GM19043 (cell line): ENCODE data around the gene GHR.

ENCODE experiments used
- ATAC-seq: cut with Tn5 transposase; IDR thresholded peaks from one replicate; pipeline ENCODE4 v1.9.1; 2021; ENCODE audit warnings: low read depth; ENCODE audit not compliant: unreplicated experiment

The GHR gene

DNA sequence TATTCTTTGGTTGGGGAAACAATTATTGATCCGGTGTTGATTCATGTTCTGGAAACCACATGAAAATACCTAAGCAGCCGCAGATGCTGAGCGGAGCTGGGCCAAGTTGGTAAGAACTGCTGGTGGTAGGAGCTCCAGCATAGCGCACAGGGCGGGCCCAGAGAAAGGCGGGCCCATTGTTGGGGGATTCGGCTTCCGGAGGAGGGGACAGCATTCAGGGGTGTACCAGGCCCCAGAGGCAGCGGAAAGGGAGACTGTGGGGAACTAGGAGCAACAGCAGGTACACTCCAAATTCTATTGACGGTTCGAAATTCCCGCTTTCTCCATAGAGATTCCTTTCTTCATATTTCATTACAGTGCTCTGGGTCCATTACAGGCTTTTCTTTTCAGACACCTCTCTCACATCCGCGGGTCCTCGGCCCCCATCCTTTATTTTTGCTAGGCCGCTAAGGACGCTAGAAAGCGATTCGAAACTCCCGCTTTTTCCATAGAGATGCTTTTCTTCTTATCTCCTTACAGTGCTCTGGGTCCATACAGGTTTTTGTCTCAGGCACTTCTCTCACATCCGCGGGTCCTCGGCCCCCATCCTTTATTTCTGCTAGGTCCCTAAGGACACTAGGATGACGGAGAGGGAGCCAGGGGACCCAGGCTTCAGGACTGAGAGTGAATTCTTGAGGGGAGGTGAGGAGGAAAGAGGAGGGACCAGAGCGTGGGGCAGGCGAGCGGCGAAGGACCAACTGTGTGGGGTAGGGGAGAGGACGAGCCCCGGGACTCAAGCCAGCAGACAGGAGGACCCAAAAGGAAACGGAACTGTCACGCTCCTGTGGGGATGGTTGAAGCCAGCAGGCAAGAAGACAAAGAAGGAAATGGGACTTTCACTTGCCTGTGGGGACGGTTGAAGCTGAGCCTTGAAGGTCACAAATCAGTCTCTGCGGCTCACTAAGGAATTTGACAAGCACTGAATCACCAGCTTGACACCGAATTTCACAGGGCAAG lies 333.7 kb downstream of the GHR start, which contains the start of gene CCDC152:
Gene CCDC152, plus strand, starts transcription at position 213 of the 996 bp plus-strand sequence. CDS start 2,304 bp downstream, outside the sequence.
- peak; percentile 89 for ATAC-seq

GRCh38 chr5:42759456-42759855 lies 336.2 kb downstream of the GHR start:
- no peak for ATAC-seq

GRCh38 chr5:42760426-42760825 lies 337.2 kb downstream of the GHR start:
- no peak for ATAC-seq

- no peak for ATAC-seq
These were observed 338.6 kb downstream of the GHR start for GRCh38 chr5:42761791-42762190.

DNA sequence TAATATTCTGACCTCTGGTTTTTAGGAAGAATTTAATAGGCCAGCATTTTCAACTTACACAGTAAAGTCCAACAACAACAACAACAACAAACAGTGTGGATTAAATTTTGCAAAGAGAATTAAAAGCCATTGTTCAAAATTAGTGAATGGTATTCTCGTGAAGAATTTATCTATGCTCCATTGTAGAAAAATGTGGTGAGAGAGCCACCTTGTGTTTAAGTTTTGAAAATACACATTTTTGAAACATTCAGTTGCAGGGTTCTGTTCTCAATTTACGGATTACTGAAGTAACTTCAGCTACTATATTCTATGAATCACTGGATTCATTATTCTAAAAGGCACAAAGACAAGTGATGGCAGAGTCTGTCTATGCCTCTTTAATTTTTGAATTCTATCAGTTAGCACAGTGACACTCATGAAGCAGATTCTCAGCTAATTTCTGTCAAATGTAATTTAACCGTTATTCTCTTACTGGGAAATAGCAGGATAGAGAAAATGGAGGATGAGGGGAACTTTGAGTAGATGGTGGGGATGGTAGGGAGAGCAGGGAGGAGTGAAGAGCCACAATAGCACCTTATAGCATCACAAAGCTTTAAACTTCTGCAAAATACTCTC lies 344.4 kb downstream of the GHR start:
- ATAC-seq, result no peak

GRCh38 chr5:42768106-42768504 lies 344.9 kb downstream of the GHR start:
- no peak for ATAC-seq

GRCh38 chr5:42770003-42770402 lies 346.8 kb downstream of the GHR start:
- ATAC-seq, result no peak
